Thyroid gland (tissue), 4 donors: ENCODE measurements around the gene TNC.

Source experiments
- POLR2A ChIP-seq, 2 donors: fragments of 450-650 bp; IDR thresholded peaks; one replicate each; pipeline ENCODE4 v1.6.1; 2017; ENCODE audit warnings: antibody characterized with exemption in 2 of 2, mild to moderate bottlenecking in 2 of 2, moderate library complexity in 1 of 2
- TF ChIP-seq, protein P1 (sequence below), 6 experiments: fragments of 200-600 bp in 3 of 6; fragments of 450-650 bp in 3 of 6; sonication (generic) in 3 of 6; IDR thresholded peaks; one replicate each; pipeline ENCODE4 v1.5.1; 2016 to 2019; ENCODE audit warnings: antibody characterized with exemption in 6 of 6, mild to moderate bottlenecking in 2 of 6, inconsistent platforms in 1 of 6, moderate library complexity in 1 of 6

DNA sequence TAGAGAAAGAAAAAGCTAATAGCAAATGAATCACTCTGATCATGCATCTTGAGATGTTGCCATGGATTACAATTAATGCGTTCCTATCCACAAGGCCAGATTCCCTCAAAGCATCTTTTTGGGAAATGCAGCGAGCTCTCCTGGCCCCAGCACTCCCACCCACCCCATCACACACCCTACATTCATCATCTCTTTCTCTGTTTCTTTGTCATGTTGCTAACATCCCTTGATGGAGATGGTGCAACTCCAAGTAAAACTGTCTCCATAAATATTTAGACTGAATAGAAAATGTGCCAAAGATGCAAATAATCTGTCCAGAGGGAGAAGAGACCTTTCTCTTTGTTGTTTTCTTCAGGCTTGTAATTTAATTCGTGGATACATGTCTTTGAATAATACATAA, 30.8 kb upstream of the TNC start:
- TF ChIP-seq, protein P1, sequence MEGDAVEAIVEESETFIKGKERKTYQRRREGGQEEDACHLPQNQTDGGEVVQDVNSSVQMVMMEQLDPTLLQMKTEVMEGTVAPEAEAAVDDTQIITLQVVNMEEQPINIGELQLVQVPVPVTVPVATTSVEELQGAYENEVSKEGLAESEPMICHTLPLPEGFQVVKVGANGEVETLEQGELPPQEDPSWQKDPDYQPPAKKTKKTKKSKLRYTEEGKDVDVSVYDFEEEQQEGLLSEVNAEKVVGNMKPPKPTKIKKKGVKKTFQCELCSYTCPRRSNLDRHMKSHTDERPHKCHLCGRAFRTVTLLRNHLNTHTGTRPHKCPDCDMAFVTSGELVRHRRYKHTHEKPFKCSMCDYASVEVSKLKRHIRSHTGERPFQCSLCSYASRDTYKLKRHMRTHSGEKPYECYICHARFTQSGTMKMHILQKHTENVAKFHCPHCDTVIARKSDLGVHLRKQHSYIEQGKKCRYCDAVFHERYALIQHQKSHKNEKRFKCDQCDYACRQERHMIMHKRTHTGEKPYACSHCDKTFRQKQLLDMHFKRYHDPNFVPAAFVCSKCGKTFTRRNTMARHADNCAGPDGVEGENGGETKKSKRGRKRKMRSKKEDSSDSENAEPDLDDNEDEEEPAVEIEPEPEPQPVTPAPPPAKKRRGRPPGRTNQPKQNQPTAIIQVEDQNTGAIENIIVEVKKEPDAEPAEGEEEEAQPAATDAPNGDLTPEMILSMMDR (IDR thresholded peaks at IDR 0.05): no peak
- TF ChIP-seq POLR2A (IDR thresholded peaks at IDR 0.05): no peak
